Smooth muscle cell of the brain vasculature (primary cell): Measurements from ENCODE around the gene CCDC14.
"Not testable (repeated sequence)": the region's sequence is repeated elsewhere in the genome, so short reads cannot be mapped to it uniquely, and the experiment has no call there.

Source experiments
- DNase-seq: peaks from one replicate; pipeline ENCODE4 v3.0.0-alpha.2; 2012; ENCODE audit warnings: low read depth, low spot score

CCDC14 gene

GRCh38 chr3:123960781-123961507, at the start of gene CCDC14:
TSS of gene CCDC14 (minus strand) at chr3:123961229. CDS start at chr3:123961173, 56 bp downstream.
- DNase-seq: peak; percentile 90

- not testable (repeated sequence) for DNase-seq
These were observed 47.3 kb upstream of the CCDC14 start for GRCh38 chr3:124008321-124008720.

- DNase-seq: no peak
These were observed 46.2 kb upstream of the CCDC14 start for GRCh38 chr3:124007186-124007585.

GRCh38 chr3:124002405-124003079, 41.5 kb upstream of the CCDC14 start:
- not testable (repeated sequence) for DNase-seq

- DNase-seq: not testable (repeated sequence)
These were observed 40.3 kb upstream of the CCDC14 start for GRCh38 chr3:124001366-124001765.

GRCh38 chr3:123997543-123997942, 36.5 kb upstream of the CCDC14 start:
- no peak for DNase-seq

- DNase-seq: no peak
These were observed 32.8 kb upstream of the CCDC14 start for GRCh38 chr3:123993818-123994217.

- DNase-seq: not testable (repeated sequence)
These were observed 30.9 kb upstream of the CCDC14 start, which contains the start of gene ROPN1 for GRCh38 chr3:123991730-123992588. TSS of gene ROPN1 (minus strand) at chr3:123992124. CDS start at chr3:123980481, 11,643 bp downstream.

GRCh38 chr3:123986427-123986826, 25.4 kb upstream of the CCDC14 start:
- no peak for DNase-seq

GRCh38 chr3:123984957-123985356, 23.9 kb upstream of the CCDC14 start:
- no peak for DNase-seq

- DNase-seq: no peak
These were observed 23.3 kb upstream of the CCDC14 start for GRCh38 chr3:123984350-123984749.

GRCh38 chr3:123981317-123981716, 20.3 kb upstream of the CCDC14 start:
- not testable (repeated sequence) for DNase-seq

GRCh38 chr3:123980539-123980938, 19.5 kb upstream of the CCDC14 start:
- DNase-seq: no peak

- not testable (repeated sequence) for DNase-seq
These were observed 18.8 kb upstream of the CCDC14 start for GRCh38 chr3:123979525-123980501.

- DNase-seq: not testable (repeated sequence)
These were observed 15.9 kb upstream of the CCDC14 start for GRCh38 chr3:123976904-123977303.

GRCh38 chr3:123976181-123976898, 15.3 kb upstream of the CCDC14 start:
- DNase-seq: not testable (repeated sequence)

GRCh38 chr3:123975030-123975429, 14.0 kb upstream of the CCDC14 start:
- not testable (repeated sequence) for DNase-seq

GRCh38 chr3:123971406-123971805, 10.4 kb upstream of the CCDC14 start:
- DNase-seq: no peak

GRCh38 chr3:123967260-123967659, 6.2 kb upstream of the CCDC14 start:
- DNase-seq: not testable (repeated sequence)

- not testable (repeated sequence) for DNase-seq
These were observed 5.8 kb upstream of the CCDC14 start for GRCh38 chr3:123966799-123967198.
